GM12878 (cell line): Measurements from ENCODE around the gene NBEA. TPM values are rescaled to one million over a fixed set of nuclear protein-coding genes. Genes with fewer than 3 reads are reported as not detected.

Experiments
- ATAC-seq: fragments of 200-7000 bp; cut with Tn5 transposase; 3 replicates; pipeline ENCODE4 v1.9.1; 2020; ENCODE audit warnings: mild to moderate bottlenecking, moderate library complexity
- BruUV-seq: library from RNA; stranded (reverse); fragments of 400-500 nt; replicated peaks from 2 replicates; lab custom pipeline; 2021; lab: Mats Ljungman, UMichigan
- CTCF ChIA-PET: fragments of 300-600 bp; sonication (Branson Sonifier 250); formaldehyde crosslinking; extraction: SDS; loops from one replicate; lab custom pipeline; 2021; ENCODE audit warnings: inconsistent platforms; lab: Yijun Ruan, JAX
- POLR2A ChIA-PET: fragments of 350-600 bp; formaldehyde crosslinking; extraction: SDS; loops from one replicate; lab custom pipeline; 2021; ENCODE audit warnings: inconsistent platforms; lab: Charles Lee
- RAD21 ChIA-PET: fragments of 300-600 bp; sonication (Branson Sonifier 250); formaldehyde crosslinking; loops from one replicate; lab custom pipeline; 2023; ENCODE audit warnings: antibody characterized with exemption; ENCODE audit not compliant: unreplicated experiment; lab: Charles Lee
- SMC1A ChIA-PET: fragments of 300-600 bp; sonication (Branson Sonifier 250); formaldehyde crosslinking; loops from one replicate; lab custom pipeline; 2023; ENCODE audit not compliant: unreplicated experiment, uncharacterized antibody; lab: Charles Lee
- DNase-seq: peaks from one replicate; pipeline ENCODE4 v3.0.0-alpha.2; 2011; ENCODE audit warnings: low read depth, low spot score
- FAIRE-seq: peaks from 3 replicates; lab custom pipeline; 2011; peaks lifted over from hg19 to GRCh38; lab: Jason Lieb, UNC
- H2AFZ ChIP-seq: 2 replicates; pipeline ENCODE4 v1.6.0; 2011; ENCODE audit warnings: low read depth, low read length, control low read depth; ENCODE audit not compliant: control insufficient read depth
- H3K27ac ChIP-seq: 2 replicates; pipeline ENCODE4 v1.5.1; 2011; ENCODE audit warnings: control low read depth; ENCODE audit not compliant: control insufficient read depth, insufficient read depth
- H3K27me3 ChIP-seq, 2 experiments: replicated peaks in 1 of 2; 2 replicates each; pipeline versions ENCODE4 v1.6.0 to v1.6.1; 2011; ENCODE audit warnings: low read length in 1 of 2; ENCODE audit not compliant: control insufficient read depth in 2 of 2, insufficient read depth in 2 of 2
- H3K36me3 ChIP-seq, 2 experiments: 2 replicates each; pipeline ENCODE4 v1.5.1; 2011; ENCODE audit warnings: low read length in 1 of 2; ENCODE audit not compliant: control insufficient read depth in 2 of 2, insufficient read depth in 2 of 2
- H3K4me1 ChIP-seq: 2 replicates; pipeline ENCODE4 v1.6.1; 2011; ENCODE audit warnings: mild to moderate bottlenecking, low read length, moderate library complexity, mixed read lengths; ENCODE audit not compliant: control insufficient read depth, insufficient read depth
- H3K4me2 ChIP-seq: 2 replicates; pipeline ENCODE4 v1.6.0; 2011; ENCODE audit warnings: control low read depth; ENCODE audit not compliant: control insufficient read depth, insufficient read depth
- H3K4me3 ChIP-seq: fragments of 200-600 bp; sonication (generic); 2 replicates; pipeline ENCODE4 v1.5.1; 2016
- H3K79me2 ChIP-seq: 2 replicates; pipeline ENCODE4 v1.6.0; 2011; ENCODE audit warnings: low read length; ENCODE audit not compliant: control insufficient read depth, insufficient read depth
- H3K9ac ChIP-seq: 2 replicates; pipeline ENCODE4 v1.8.0; 2011; ENCODE audit warnings: low read length, control low read depth, mixed read lengths; ENCODE audit not compliant: control insufficient read depth, insufficient read depth
- H3K9me3 ChIP-seq: replicated peaks from 3 replicates; pipeline ENCODE4 v1.5.1; 2011; ENCODE audit warnings: mild to moderate bottlenecking, low read length; ENCODE audit not compliant: control insufficient read depth, insufficient read depth
- H4K20me1 ChIP-seq: 2 replicates; pipeline ENCODE4 v1.6.0; 2011; ENCODE audit not compliant: control insufficient read depth, insufficient read depth
- CHD4 ChIP-seq: fragments of 200-600 bp; sonication (generic); IDR thresholded peaks from 2 replicates; pipeline ENCODE4 v1.6.1; 2016; ENCODE audit warnings: mild to moderate bottlenecking
- DPF2 ChIP-seq: fragments of 450-650 bp; IDR thresholded peaks from 2 replicates; pipeline ENCODE4 v1.6.1; 2017; ENCODE audit warnings: mild to moderate bottlenecking
- GATAD2B ChIP-seq: fragments of 450-650 bp; conservative IDR thresholded peaks from 2 replicates; pipeline ENCODE4 v1.6.1; 2017; ENCODE audit warnings: low read depth, mild to moderate bottlenecking, moderate library complexity
- NFYB ChIP-seq: IDR thresholded peaks from 2 replicates; pipeline ENCODE4 v1.6.1; 2011; ENCODE audit warnings: low read depth, mild to moderate bottlenecking, low read length, improper control_type of control experiment, moderate library complexity; ENCODE audit not compliant: insufficient read depth
- NR2F1 ChIP-seq: fragments of 450-650 bp; conservative IDR thresholded peaks from 2 replicates; pipeline ENCODE4 v1.6.1; 2017; ENCODE audit warnings: mild to moderate bottlenecking
- ZNF592 ChIP-seq: fragments of 450-650 bp; IDR thresholded peaks from 2 replicates; pipeline ENCODE4 v1.6.1; 2017; ENCODE audit warnings: mild to moderate bottlenecking, moderate library complexity
- WGBS: methylation state at CpG from one replicate; pipeline ENCODE4 v1.1.6; 2016; ENCODE audit warnings: low lambda C conversion rate; ENCODE audit not compliant: insufficient replicate concordance, insufficient coverage; ENCODE audit errors: missing lambda C conversion rate; 5-methylcytosine and 5-hydroxymethylcytosine counted together
- in situ Hi-C: fragments of 300-500 bp; cut with MboI; formaldehyde crosslinking; loops from 9 replicates; pipeline ENCODE4 v1.14.3; 2018; ENCODE audit warnings: mixed read lengths
- intact Hi-C: fragments of 100-400 bp; cut with micrococcal nuclease; formaldehyde crosslinking; loops from one replicate; pipeline ENCODE4 v1.14.2; 2022; ENCODE audit not compliant: unreplicated experiment
- polyA plus RNA-seq, 11 experiments: library from polyadenylated mRNA; depleted of rRNA in 4 of 11; unstranded in 6 of 11; stranded (reverse) in 5 of 11; fragments of >200 nt; fragmentation: Nextera tagmentation in 4 of 11; fragmentation: Illumina TruSeq in 1 of 11; extraction: Ambion mirVana in 4 of 11; extraction: Trizol in 1 of 11; gene quantifications; 1 replicate in 1 of 11; 2 replicates in 10 of 11; pipeline versions ENCODE4 v1.2.1 to v1.2.3, GENCODE V29; 2011 to 2016; ENCODE audit warnings: inconsistent platforms in 2 of 11, missing spikeins in 2 of 11, low read depth in 1 of 11
- total RNA-seq, 4 experiments: library from RNA; depleted of rRNA in 3 of 4; stranded (reverse); fragments of >200 nt in 3 of 4; fragmentation: Illumina TruSeq in 1 of 4; extraction: Trizol in 1 of 4; gene quantifications; 2 replicates each; pipeline versions ENCODE4 v1.2.1 to v1.2.3, GENCODE V29; 2013 to 2021
- TF ChIP-seq, protein P1 (sequence below): IDR thresholded peaks from 2 replicates; pipeline ENCODE4 v1.6.1; 2012; ENCODE audit warnings: low read depth, low read length, improper control_type of control experiment
- TF ChIP-seq, protein P2 (sequence below): fragments of 150-350 bp; IDR thresholded peaks from 2 replicates; pipeline ENCODE4 v1.6.1; 2014; ENCODE audit warnings: mild to moderate bottlenecking, low read depth, low read length
- TF ChIP-seq, protein P3 (sequence below): fragments of 450-650 bp; IDR thresholded peaks from 2 replicates; pipeline ENCODE4 v1.6.1; 2016; ENCODE audit warnings: mild to moderate bottlenecking

The NBEA gene
- total and polyA plus RNA-seq, 10 of the 15 experiments (the other 5 are each of a cell fraction or from before 2014, with no cell fraction given), result 0.23 to 3.6 (median 0.55) TPM

DNA sequence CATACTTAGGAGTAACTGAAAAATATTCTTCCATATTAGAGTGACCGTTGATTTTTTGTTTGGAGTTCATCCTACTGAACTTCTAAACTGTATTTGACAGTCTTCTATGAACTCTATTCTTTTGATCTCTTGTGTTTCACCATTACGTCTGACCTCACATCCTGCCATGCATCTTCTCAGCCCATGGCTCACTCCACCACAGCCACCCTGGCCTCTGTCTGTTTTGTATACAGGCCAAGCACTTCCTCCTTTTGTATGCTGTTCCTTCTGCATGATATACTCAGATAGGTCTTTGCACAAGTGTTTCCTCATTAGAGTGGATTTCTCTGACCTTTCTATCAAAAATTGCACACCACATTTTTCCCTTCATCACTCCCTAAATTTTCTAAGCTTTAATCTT, 414.5 kb downstream of the NBEA start (continued):
- TF ChIP-seq, protein P1, sequence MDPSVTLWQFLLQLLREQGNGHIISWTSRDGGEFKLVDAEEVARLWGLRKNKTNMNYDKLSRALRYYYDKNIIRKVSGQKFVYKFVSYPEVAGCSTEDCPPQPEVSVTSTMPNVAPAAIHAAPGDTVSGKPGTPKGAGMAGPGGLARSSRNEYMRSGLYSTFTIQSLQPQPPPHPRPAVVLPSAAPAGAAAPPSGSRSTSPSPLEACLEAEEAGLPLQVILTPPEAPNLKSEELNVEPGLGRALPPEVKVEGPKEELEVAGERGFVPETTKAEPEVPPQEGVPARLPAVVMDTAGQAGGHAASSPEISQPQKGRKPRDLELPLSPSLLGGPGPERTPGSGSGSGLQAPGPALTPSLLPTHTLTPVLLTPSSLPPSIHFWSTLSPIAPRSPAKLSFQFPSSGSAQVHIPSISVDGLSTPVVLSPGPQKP, result no peak

DNA sequence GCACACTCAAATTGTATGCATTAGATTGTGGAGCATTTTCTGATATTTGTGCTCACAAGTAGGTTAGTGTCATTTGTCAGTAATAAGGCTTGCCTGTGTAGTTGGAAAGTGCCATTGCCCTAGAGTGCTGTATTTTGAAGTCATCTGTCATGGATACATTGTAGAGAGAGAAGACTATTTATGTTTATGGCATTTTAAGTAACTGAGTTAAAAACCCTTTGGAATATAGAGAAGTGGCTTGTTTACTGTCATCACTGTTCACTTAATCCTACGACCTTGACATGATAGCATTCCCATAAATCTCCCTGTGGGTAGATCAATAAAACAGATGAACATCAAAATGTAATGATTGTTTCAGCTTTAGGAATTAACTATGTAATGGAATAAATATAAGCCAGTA, 423.8 kb downstream of the NBEA start:
- H3K36me3 ChIP-seq, result no peaks in the 10 kb centered on the region
- H3K9me3 ChIP-seq, result no peaks in the 10 kb centered on the region
- H3K27me3 ChIP-seq, result no peaks in the 10 kb centered on the region
- CTCF ChIA-PET, result no interaction called here
- H3K4me1 ChIP-seq, result no peaks in the 10 kb centered on the region
- POLR2A ChIA-PET, result no interaction called here
- no peaks in the 10 kb centered on the region for H3K79me2 ChIP-seq
- no peak for TF ChIP-seq ZNF592
- TF ChIP-seq CHD4, result no peak
- TF ChIP-seq, protein P2, sequence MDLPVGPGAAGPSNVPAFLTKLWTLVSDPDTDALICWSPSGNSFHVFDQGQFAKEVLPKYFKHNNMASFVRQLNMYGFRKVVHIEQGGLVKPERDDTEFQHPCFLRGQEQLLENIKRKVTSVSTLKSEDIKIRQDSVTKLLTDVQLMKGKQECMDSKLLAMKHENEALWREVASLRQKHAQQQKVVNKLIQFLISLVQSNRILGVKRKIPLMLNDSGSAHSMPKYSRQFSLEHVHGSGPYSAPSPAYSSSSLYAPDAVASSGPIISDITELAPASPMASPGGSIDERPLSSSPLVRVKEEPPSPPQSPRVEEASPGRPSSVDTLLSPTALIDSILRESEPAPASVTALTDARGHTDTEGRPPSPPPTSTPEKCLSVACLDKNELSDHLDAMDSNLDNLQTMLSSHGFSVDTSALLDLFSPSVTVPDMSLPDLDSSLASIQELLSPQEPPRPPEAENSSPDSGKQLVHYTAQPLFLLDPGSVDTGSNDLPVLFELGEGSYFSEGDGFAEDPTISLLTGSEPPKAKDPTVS, result no peak
- no peak for TF ChIP-seq DPF2
- TF ChIP-seq NR2F1, result no peak
- no peak for TF ChIP-seq GATAD2B
- TF ChIP-seq NFYB, result no peak
- TF ChIP-seq, protein P3, sequence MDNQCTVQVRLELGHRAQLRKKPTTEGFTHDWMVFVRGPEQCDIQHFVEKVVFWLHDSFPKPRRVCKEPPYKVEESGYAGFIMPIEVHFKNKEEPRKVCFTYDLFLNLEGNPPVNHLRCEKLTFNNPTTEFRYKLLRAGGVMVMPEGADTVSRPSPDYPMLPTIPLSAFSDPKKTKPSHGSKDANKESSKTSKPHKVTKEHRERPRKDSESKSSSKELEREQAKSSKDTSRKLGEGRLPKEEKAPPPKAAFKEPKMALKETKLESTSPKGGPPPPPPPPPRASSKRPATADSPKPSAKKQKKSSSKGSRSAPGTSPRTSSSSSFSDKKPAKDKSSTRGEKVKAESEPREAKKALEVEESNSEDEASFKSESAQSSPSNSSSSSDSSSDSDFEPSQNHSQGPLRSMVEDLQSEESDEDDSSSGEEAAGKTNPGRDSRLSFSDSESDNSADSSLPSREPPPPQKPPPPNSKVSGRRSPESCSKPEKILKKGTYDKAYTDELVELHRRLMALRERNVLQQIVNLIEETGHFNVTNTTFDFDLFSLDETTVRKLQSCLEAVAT, result no peak
- no TSS peak for BruUV-seq
- no peak overlapping the region for H3K9ac ChIP-seq
- no peak overlapping the region for H3K27ac ChIP-seq
- ATAC-seq (no peak), FAIRE-seq (no peak), DNase-seq (no peak)
- in situ Hi-C loops, result no loop called here
- no peak overlapping the region for H2AFZ ChIP-seq
- H3K4me3 ChIP-seq, result no peak overlapping the region
- H4K20me1 ChIP-seq, result no peaks in the 10 kb centered on the region
- 0% methylated on average over 1 of the region's 1 CpG for WGBS
- intact Hi-C loops, result no loop called here
- SMC1A ChIA-PET, result no interaction called here
- H3K4me2 ChIP-seq, result no peak overlapping the region
- RAD21 ChIA-PET, result no interaction called here
